ENCODE data around the gene SLC27A3. TPM values are rescaled to one million over a fixed set of nuclear protein-coding genes. Genes with fewer than 3 reads are reported as not detected.

The SLC27A3 gene
- 315 TPM for total RNA-seq

DNA sequence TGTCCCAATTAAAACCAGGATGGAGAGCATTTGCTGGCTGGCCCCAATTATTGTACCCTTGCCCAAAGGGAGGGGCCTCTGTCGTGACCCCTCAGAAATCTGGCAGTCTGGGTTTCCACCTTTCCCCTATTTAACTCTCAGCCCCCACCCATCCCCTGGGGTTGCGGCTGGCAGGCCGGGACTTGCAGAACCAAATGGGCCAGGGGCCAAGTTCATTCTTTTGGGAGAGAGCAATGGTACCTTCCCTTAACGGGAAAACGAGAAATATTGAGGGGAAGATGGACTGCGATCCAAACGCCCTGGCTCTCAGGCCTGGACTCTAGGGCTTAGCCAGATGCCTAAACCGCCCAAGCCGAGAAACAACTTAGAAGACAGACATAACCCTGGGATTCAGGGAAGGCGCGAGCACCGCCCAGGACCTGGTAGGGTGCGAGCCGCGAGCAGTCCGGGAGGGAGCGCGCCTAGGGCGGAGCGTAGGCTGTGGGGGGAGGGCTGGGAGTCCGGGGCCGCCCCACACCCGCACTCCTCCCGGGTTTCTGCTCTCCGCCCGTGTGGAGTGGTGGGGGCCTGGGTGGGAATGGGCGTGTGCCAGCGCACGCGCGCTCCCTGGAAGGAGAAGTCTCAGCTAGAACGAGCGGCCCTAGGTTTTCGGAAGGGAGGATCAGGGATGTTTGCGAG lies at the start of gene SLC27A3:
Gene SLC27A3 (plus strand): TSS at position 628 of the 678 bp plus-strand sequence. CDS start 91 bp downstream, outside the sequence.
- Histone ChIP-seq H3K4me1 (peaks cover 22 to 54% of the 10 kb centered on the region in 2 donors), H3K27me3 (no peaks in the 10 kb centered on the region), H3K9me3 (no peaks in the 10 kb centered on the region), H3K36me3 (peaks cover 40 to 41% of the 10 kb centered on the region in 2 donors), H3K4me3 (peak within 1 kb of the TSS; percentile 78 to 85), H3K27ac (peak within 1 kb of the TSS; percentile 92 to 93)
- intact Hi-C loops (cut with DNase I): loop anchor here (2.0 to 10.0 kb wide), 3 partner anchors 24 to 240 kb away; partner anchors contain the start of gene S100A6
- no peak for TF ChIP-seq CTCF (IDR thresholded peaks at IDR 0.05)
- DNase-seq (ENCODE audit: low spot score in 2 of 2): peak in 1 of 2 donors; percentile 91

DNA sequence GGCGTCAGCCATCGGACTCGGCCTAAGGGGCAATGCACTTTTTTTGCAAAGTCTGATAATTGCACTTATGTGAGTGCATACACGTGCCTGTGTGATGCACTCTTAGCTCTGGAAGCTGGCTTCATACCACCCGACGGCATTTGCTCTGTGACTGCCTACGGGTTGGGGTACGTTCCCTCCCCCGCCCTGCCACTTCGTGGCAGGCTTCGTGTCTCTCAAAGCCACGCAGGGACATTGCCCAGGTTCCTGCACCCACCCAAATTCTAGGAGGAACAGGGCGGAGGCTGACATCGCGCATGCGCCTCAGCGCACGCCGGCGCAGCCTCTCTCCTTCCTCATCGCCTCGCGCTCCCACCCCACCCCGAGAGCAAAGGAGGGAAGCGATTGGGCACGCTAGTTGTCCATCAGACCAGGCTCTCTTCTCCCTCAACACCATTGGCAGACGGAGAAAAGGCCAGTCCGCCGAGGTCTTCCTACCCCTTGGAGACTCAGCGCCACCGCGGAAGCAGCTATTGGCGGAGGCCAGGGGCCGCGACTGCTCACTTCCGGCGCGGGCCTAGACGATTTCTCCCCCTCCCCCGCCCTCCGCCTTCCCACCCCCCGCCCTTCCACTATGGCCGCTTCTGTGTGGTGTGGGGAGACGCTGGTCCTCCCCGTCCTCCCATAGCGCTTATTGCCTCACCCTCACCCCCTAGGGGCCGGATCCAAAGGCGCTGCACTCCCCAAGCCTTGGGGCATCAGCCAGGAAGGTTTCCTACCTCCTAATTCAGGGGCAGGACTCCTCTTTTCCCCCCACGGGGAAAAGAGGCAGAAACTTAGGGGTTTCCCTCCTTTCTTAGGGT lies 47.5 kb upstream of the SLC27A3 start, which contains the start of gene INTS3:
Gene INTS3 (plus strand): TSS at position 588 of the 842 bp plus-strand sequence. CDS start 585 bp downstream, outside the sequence.
- H3K9me3 ChIP-seq: no peaks in the 10 kb centered on the region
- TF ChIP-seq CTCF (IDR thresholded peaks at IDR 0.05): no peak
- H3K4me1 ChIP-seq: peaks cover 0 to 33% of the 10 kb centered on the region in 2 donors
- peak; percentile 99 to 100 for DNase-seq (ENCODE audit: low spot score in 2 of 2)
- H3K27me3 ChIP-seq: no peaks in the 10 kb centered on the region
- H3K27ac ChIP-seq: peak within 1 kb of the TSS; percentile 97 to 98
- H3K36me3 ChIP-seq: no peaks in the 10 kb centered on the region
- intact Hi-C loops (cut with DNase I): loop anchor here (1.0 kb wide), 2 partner anchors 22 to 29 kb away; no protein-coding TSS in a partner anchor
- H3K4me3 ChIP-seq: peak within 1 kb of the TSS; percentile 68 to 83

- Histone ChIP-seq H3K4me3 (peak overlapping the region; percentile 68 to 83), H3K36me3 (no peaks in the 10 kb centered on the region)
- intact Hi-C loops (cut with DNase I): loop anchor here (1.0 kb wide), 1 partner anchor 21 kb away; no protein-coding TSS in a partner anchor
Observed at GRCh38 chr1:153728305-153729066, 46.7 kb upstream of the SLC27A3 start.

GRCh38 chr1:153730468-153730988 lies 44.7 kb upstream of the SLC27A3 start:
- intact Hi-C loops (cut with DNase I): no loop called here
- Histone ChIP-seq H3K9me3 (no peaks in the 10 kb centered on the region), H3K27ac (peak overlapping the region; percentile 97 to 98), H3K4me3 (peak overlapping the region in 1 of 2 donors; percentile 0), H3K4me1 (peaks cover 4 to 52% of the 10 kb centered on the region in 2 donors), H3K36me3 (no peaks in the 10 kb centered on the region), H3K27me3 (no peaks in the 10 kb centered on the region)
- DNase-seq (ENCODE audit: low spot score in 2 of 2): no peak
- no peak for TF ChIP-seq CTCF (IDR thresholded peaks at IDR 0.05)

More at GRCh38 chr1:153728305-153729066, 46.7 kb upstream of the SLC27A3 start:
- Histone ChIP-seq H3K9me3 (no peaks in the 10 kb centered on the region), H3K27me3 (no peaks in the 10 kb centered on the region), H3K4me1 (peaks cover 0 to 36% of the 10 kb centered on the region in 2 donors), H3K27ac (peak overlapping the region; percentile 97 to 98)
- peak in 1 of 2 donors; percentile 73 for DNase-seq (ENCODE audit: low spot score in 2 of 2)
- no peak for TF ChIP-seq CTCF (IDR thresholded peaks at IDR 0.05)

- no peak for DNase-seq (ENCODE audit: low spot score in 2 of 2)
- Histone ChIP-seq H3K27me3 (no peaks in the 10 kb centered on the region), H3K4me1 (peaks cover 4 to 51% of the 10 kb centered on the region in 2 donors), H3K27ac (peak overlapping the region; percentile 57 to 64), H3K36me3 (peaks cover 0 to 1% of the 10 kb centered on the region in 2 donors), H3K4me3 (no peak overlapping the region), H3K9me3 (no peaks in the 10 kb centered on the region)
- intact Hi-C loops (cut with DNase I): no loop called here
- no peak for TF ChIP-seq CTCF (IDR thresholded peaks at IDR 0.05)
Observed at GRCh38 chr1:153733970-153734369, 41.2 kb upstream of the SLC27A3 start.

Data from ascending aorta (tissue), 2 donors.